Muscle of leg (tissue), 11 donors: ENCODE measurements around the gene ARFGEF2. TPM values are rescaled to one million over a fixed set of nuclear protein-coding genes. Genes with fewer than 3 reads are reported as not detected.
"Not testable (repeated sequence)": the region's sequence is repeated elsewhere in the genome, so short reads cannot be mapped to it uniquely, and the experiment has no call there.

Experiments
- DNase-seq: peaks from one replicate; pipeline ENCODE4 v3.0.0; 2013
- H3K27ac ChIP-seq: one replicate; pipeline ENCODE4 v1.5.1; 2013; ENCODE audit warnings: mild to moderate bottlenecking, low read length, control low read depth
- H3K27me3 ChIP-seq: one replicate; pipeline ENCODE4 v1.6.1; 2013; ENCODE audit warnings: low read length; ENCODE audit not compliant: control insufficient read depth, insufficient read depth
- H3K36me3 ChIP-seq: one replicate; pipeline ENCODE4 v1.6.1; 2013; ENCODE audit warnings: low read length; ENCODE audit not compliant: control insufficient read depth, insufficient read depth
- H3K4me1 ChIP-seq: one replicate; pipeline ENCODE4 v1.6.1; 2013; ENCODE audit warnings: low read length; ENCODE audit not compliant: control insufficient read depth, insufficient read depth
- H3K4me3 ChIP-seq: one replicate; pipeline ENCODE4 v1.5.1; 2013; ENCODE audit warnings: low read length, control low read depth
- H3K9me3 ChIP-seq: replicated peaks from 2 replicates; pipeline ENCODE4 v1.6.1; 2013; ENCODE audit warnings: low read depth, low read length; ENCODE audit not compliant: control insufficient read depth
- WGBS: methylation state at CpG from one replicate; pipeline ENCODE4 v1.1.5; 2013; ENCODE audit warnings: missing lambda C conversion rate; ENCODE audit not compliant: insufficient coverage; 5-methylcytosine and 5-hydroxymethylcytosine counted together
- polyA plus RNA-seq, 8 donors: library from polyadenylated mRNA; unstranded; fragments of 120-200 nt; gene quantifications; one replicate each; pipeline versions ENCODE4 v1.2.1 to v1.2.3, GENCODE V29; 2013; ENCODE audit warnings: inconsistent platforms in 1 of 8, low replicate concordance in 1 of 8; ENCODE audit not compliant: insufficient read length in 8 of 8, insufficient read depth in 1 of 8
- total RNA-seq: library from RNA; stranded (reverse); fragments of 120-200 nt; gene quantifications from one replicate; pipeline ENCODE4 v1.2.4, GENCODE V29; 2013

ARFGEF2 gene
- total and polyA plus RNA-seq, 9 donors = 10.2 to 16.8 (median 12.8) TPM

- Histone ChIP-seq H3K27me3 (no peaks in the 10 kb centered on the region), H3K36me3 (no peaks in the 10 kb centered on the region), H3K4me3 (no peak overlapping the region), H3K27ac (no peak overlapping the region), H3K9me3 (no peaks in the 10 kb centered on the region), H3K4me1 (peaks cover 11% of the 10 kb centered on the region)
- WGBS = 23% methylated on average over 2 of the region's 3 CpGs
- DNase-seq = no peak
Observed at GRCh38 chr20:48886194-48886593, 35.3 kb upstream of the ARFGEF2 start.

DNA sequence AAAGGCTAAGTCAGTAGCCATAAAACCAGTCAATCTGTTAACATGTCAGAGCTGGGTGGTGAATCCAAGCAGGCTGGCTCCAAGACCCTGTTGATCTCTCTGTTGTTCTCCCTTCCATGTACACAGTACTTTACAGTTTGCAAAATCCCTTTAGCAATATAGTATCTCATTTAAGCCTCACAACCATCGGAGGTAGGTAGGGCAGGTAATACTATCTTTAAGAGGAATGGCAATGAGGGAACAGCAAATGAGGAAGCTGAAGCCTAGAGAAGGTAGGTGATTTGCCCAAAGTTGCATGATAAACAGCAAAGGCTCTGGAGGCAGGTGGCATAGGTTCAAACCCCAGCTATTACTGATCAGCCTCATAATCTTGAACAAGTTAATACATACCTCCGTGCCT, 34.7 kb upstream of the ARFGEF2 start:
- H3K4me1 ChIP-seq = peaks cover 13% of the 10 kb centered on the region
- H3K27ac ChIP-seq = no peak overlapping the region
- no peaks in the 10 kb centered on the region for H3K36me3 ChIP-seq
- no peaks in the 10 kb centered on the region for H3K27me3 ChIP-seq
- H3K4me3 ChIP-seq = no peak overlapping the region
- DNase-seq = no peak
- no peaks in the 10 kb centered on the region for H3K9me3 ChIP-seq
- no CpG with 5 or more reads among the region's 2 CpGs for WGBS

GRCh38 chr20:48888517-48888916, 33.0 kb upstream of the ARFGEF2 start:
- not testable (repeated sequence) for H3K27me3 ChIP-seq, H3K9me3 ChIP-seq, H3K36me3 ChIP-seq, H3K4me3 ChIP-seq, DNase-seq
- H3K27ac ChIP-seq = peak overlapping the region; percentile 47
- no CpG with 5 or more reads among the region's 6 CpGs for WGBS
- peaks cover 22% of the 10 kb centered on the region for H3K4me1 ChIP-seq

DNA sequence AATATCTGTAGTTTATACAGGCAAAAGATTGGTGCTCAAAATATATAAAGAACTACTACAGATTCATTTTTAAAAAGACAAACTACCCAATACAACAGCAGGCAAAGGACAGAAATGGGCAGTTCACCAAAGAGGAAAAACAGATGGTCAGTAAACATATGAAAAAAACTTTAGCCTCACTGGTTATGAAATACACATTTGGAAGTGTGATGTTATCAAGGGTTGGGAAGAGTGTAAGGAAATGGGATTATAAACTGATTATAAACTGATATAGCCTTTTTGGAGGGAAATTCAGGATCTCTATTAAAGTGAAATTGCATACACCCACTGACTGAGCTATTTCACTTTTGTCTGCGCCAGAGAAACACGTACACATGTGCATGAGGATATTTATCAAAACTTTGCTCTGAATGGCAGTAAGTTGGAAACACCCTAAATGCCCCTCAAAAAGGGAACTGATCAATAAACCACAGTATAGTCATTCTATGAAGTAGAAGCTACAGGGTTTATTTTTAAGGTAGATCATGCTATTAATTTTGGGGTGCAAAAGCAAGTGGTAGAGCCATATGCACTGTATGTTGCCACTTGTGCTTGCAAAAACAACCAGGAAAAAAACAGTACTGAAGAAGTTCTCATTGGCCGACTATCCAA, 32.2 kb upstream of the ARFGEF2 start:
- H3K9me3 ChIP-seq = peaks cover 8% of the 10 kb centered on the region
- H3K4me1 ChIP-seq = peaks cover 22% of the 10 kb centered on the region
- H3K4me3 ChIP-seq = no peak overlapping the region
- peak overlapping the region; percentile 47 for H3K27ac ChIP-seq
- H3K27me3 ChIP-seq = no peaks in the 10 kb centered on the region
- H3K36me3 ChIP-seq = no peaks in the 10 kb centered on the region
- 70% methylated on average over 1 of the region's 3 CpGs for WGBS
- DNase-seq = peak; percentile 85

DNA sequence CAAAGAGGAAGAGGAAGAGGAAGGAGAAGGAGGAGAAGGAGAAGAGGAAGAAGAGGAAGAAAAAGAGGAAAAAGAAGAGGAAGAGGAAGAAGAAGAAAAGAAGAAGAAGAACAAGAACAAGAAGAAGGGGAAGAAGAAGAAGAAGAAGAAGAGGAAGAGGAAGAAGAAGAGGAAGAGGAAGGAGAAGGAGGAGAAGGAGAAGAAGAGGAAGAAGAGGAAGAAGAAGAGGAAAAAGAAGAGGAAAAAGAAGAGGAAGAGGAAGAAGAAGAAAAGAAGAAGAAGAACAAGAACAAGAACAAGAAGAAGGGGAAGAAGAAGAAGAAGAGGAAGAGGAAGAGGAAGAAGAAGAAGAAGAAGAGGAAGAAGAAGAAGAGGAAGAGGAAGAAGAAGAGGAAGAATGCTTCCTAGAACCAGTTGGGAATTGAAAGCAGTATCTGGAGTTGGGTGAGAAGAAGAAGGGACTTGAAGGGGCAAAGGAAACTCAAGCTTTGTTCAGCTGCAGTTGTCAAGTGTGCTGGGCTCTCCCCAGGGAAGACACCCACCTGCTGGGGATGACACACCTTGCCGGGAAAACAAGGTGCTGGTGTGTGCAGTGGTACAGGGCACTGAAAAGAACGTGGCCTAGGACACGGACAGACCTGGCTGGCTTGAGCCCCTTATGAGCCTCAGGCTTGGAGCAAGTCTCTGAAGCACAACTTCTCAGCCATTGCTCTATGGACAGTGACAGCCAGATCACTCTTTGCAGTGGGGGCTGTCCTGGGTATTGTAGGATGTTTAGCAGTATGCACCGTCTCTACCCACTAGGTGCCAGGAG, 30.1 kb upstream of the ARFGEF2 start:
- Histone ChIP-seq H3K27ac (no peak overlapping the region), H3K9me3 (peaks cover 8% of the 10 kb centered on the region), H3K27me3 (no peaks in the 10 kb centered on the region), H3K36me3 (no peaks in the 10 kb centered on the region), H3K4me3 (no peak overlapping the region), H3K4me1 (peaks cover 19% of the 10 kb centered on the region)
- no peak for DNase-seq
- WGBS = 66% methylated on average over 3 of the region's 4 CpGs

GRCh38 chr20:48892049-48892470, 29.5 kb upstream of the ARFGEF2 start:
- no CpG with 5 or more reads among the region's 3 CpGs for WGBS
- peaks cover 8% of the 10 kb centered on the region for H3K9me3 ChIP-seq
- H3K27me3 ChIP-seq = no peaks in the 10 kb centered on the region
- H3K4me1 ChIP-seq = peaks cover 18% of the 10 kb centered on the region
- DNase-seq = no peak
- no peaks in the 10 kb centered on the region for H3K36me3 ChIP-seq
- H3K27ac ChIP-seq = no peak overlapping the region
- no peak overlapping the region for H3K4me3 ChIP-seq

GRCh38 chr20:48892891-48893290, 28.6 kb upstream of the ARFGEF2 start:
- peaks cover 8% of the 10 kb centered on the region for H3K9me3 ChIP-seq
- H3K36me3 ChIP-seq = no peaks in the 10 kb centered on the region
- H3K27ac ChIP-seq = peak overlapping the region; percentile 80
- H3K27me3 ChIP-seq = no peaks in the 10 kb centered on the region
- H3K4me1 ChIP-seq = peaks cover 22% of the 10 kb centered on the region
- H3K4me3 ChIP-seq = no peak overlapping the region
- DNase-seq = peak; percentile 89
- 20% methylated on average over 1 of the region's 2 CpGs for WGBS

- H3K36me3 ChIP-seq = no peaks in the 10 kb centered on the region
- no peaks in the 10 kb centered on the region for H3K27me3 ChIP-seq
- H3K4me1 ChIP-seq = peaks cover 23% of the 10 kb centered on the region
- H3K27ac ChIP-seq = no peak overlapping the region
- H3K4me3 ChIP-seq = no peak overlapping the region
- DNase-seq = no peak
- H3K9me3 ChIP-seq = peaks cover 8% of the 10 kb centered on the region
Observed at GRCh38 chr20:48893374-48893773, 28.1 kb upstream of the ARFGEF2 start.

DNA sequence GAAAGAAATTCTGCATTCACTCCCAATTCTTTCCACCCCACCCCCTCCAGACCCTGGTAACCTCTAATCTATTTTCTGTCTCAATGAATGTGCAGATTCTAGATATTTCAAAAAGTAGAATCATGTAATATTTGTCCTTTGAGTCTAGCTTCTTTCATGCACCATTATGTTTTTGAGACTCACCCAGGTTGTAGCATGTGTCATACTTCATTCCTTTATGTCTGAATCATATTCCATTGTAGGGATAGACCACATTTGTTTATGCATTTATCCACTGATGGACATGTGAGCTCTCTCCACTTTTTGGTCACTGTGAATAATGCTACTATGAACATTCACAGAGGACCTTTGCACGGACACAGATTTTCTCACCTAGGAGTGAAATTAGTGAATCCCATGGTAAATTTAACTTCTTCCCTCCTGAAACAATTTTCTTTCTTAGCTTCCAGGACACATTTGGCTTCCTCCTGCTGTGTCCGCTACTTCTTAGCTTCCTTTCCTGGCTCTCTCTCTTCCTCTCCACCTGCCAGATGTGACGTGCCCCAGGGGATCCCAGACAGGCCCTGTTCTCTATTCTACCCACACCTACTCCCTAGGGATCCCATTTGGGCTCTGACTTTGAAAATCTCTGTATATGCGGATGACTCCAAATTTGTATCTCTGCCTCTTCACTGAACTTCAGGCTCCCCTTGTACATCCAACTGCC, 24.1 kb upstream of the ARFGEF2 start:
- peak; percentile 80 for DNase-seq
- no peak overlapping the region for H3K4me3 ChIP-seq

GRCh38 chr20:48898210-48898609, 23.3 kb upstream of the ARFGEF2 start:
- no peak overlapping the region for H3K27ac ChIP-seq
- no peak for DNase-seq
- H3K4me3 ChIP-seq = no peak overlapping the region
- peaks cover 5% of the 10 kb centered on the region for H3K4me1 ChIP-seq
- peaks cover 5% of the 10 kb centered on the region for H3K9me3 ChIP-seq
- H3K36me3 ChIP-seq = no peaks in the 10 kb centered on the region
- 61% methylated on average over 7 of the region's 10 CpGs for WGBS
- H3K27me3 ChIP-seq = no peaks in the 10 kb centered on the region

More for the DNA sequence above, 24.1 kb upstream of the ARFGEF2 start:
- 15% methylated on average over 4 of the region's 4 CpGs for WGBS
- Histone ChIP-seq H3K4me1 (peaks cover 8% of the 10 kb centered on the region), H3K36me3 (no peaks in the 10 kb centered on the region), H3K27ac (peak overlapping the region; percentile 4), H3K27me3 (no peaks in the 10 kb centered on the region), H3K9me3 (peaks cover 8% of the 10 kb centered on the region)
